Heart right ventricle (tissue), 16 donors: ENCODE results near the gene ADGRG7. TPM values are rescaled to one million over a fixed set of nuclear protein-coding genes. Genes with fewer than 3 reads are reported as not detected.
"Not testable (repeated sequence)": the region's sequence is repeated elsewhere in the genome, so short reads cannot be mapped to it uniquely, and the experiment has no call there.

Experiments
- ATAC-seq, 8 donors: fragments of 200-7000 bp; cut with Tn5 transposase; one replicate each; pipeline ENCODE4 v1.9.1; 2020; ENCODE audit warnings: mild to moderate bottlenecking in 8 of 8, moderate library complexity in 8 of 8, moderate number of reproducible peaks in 1 of 8
- DNase-seq, 2 donors: peaks; one replicate each; pipeline ENCODE4 v3.0.0-alpha.2; 2020
- H3K27ac ChIP-seq, 10 donors: fragments of 200-600 bp; sonication (generic) in 2 of 10; one replicate each; pipeline versions ENCODE4 v1.5.0 to v1.8.0; 2020 to 2022; ENCODE audit warnings: mild to moderate bottlenecking in 3 of 10
- H3K27me3 ChIP-seq, 7 donors: fragments of 200-600 bp; one replicate each; pipeline ENCODE4 v1.8.0; 2021 to 2022; ENCODE audit warnings: mild to moderate bottlenecking in 2 of 7
- H3K36me3 ChIP-seq, 9 donors: fragments of 200-600 bp; sonication (generic) in 1 of 9; one replicate each; pipeline versions ENCODE4 v1.5.0 to v1.8.0; 2020 to 2022; ENCODE audit warnings: mild to moderate bottlenecking in 2 of 9
- H3K4me1 ChIP-seq, 9 donors: fragments of 200-600 bp; sonication (generic) in 1 of 9; one replicate each; pipeline versions ENCODE4 v1.5.0 to v1.8.0; 2020 to 2022; ENCODE audit warnings: mild to moderate bottlenecking in 4 of 9
- H3K4me3 ChIP-seq, 10 donors: fragments of 200-600 bp; sonication (generic) in 2 of 10; one replicate each; pipeline versions ENCODE4 v1.5.0 to v1.8.0; 2020 to 2022; ENCODE audit warnings: mild to moderate bottlenecking in 7 of 10, moderate library complexity in 2 of 10
- H3K9me3 ChIP-seq, 11 donors: fragments of 200-600 bp in 10 of 11; sonication (generic) in 2 of 11; one replicate each; pipeline versions ENCODE4 v1.5.0 to v1.8.0; 2013 to 2022; ENCODE audit warnings: mild to moderate bottlenecking in 2 of 11, control low read depth in 1 of 11, moderate library complexity in 1 of 11
- CTCF ChIP-seq, 9 donors: fragments of 200-600 bp; sonication (generic) in 2 of 9; IDR thresholded peaks; one replicate each; pipeline versions ENCODE4 v1.5.0 to v1.8.0; 2021 to 2022; ENCODE audit warnings: antibody characterized with exemption in 9 of 9, mild to moderate bottlenecking in 5 of 9, moderate library complexity in 1 of 9
- WGBS, 2 donors: extraction: QIAGEN DNeasy Blood & Tissue Kit; methylation state at CpG; one replicate each; pipeline ENCODE4 v1.1.7; 2013; ENCODE audit warnings: inconsistent platforms in 1 of 2; 5-methylcytosine and 5-hydroxymethylcytosine counted together
- intact Hi-C, 10 donors: fragments of 100-400 bp; cut with DNase I; formaldehyde crosslinking; loops; one replicate each; pipeline versions ENCODE4 v1.11.1 to v1.14.2; 2022
- polyA plus RNA-seq, 2 donors: library from polyadenylated mRNA; stranded (reverse); fragments of 200-250 nt; gene quantifications; one replicate each; pipeline ENCODE4 v1.2.3, GENCODE V29; 2013
- total RNA-seq, 10 donors: library from RNA; stranded (reverse); fragmentation: NEBNext Ultra II Directional in 3 of 10; extraction: Animal tissue kit (Norgen Biotek cat#: 25700) in 3 of 10; gene quantifications; one replicate each; pipeline versions ENCODE4 v1.2.1 to v1.2.4, GENCODE V29; 2021 to 2023
- donor health status: Arrhythmogenic right ventricular cardiomyopathy.
- donor health status: ischemic (EF 13 %, LVEDD 7.1; RV severe dilation, severe dysfunction).
- donor health status: healthy with polysubstance abuse.
- donor health status: DM: no; HTN: yes; CAD: no.
- donor health status: DM: no; HTN: no; CAD: no.
- donor health status: ischemic (EF 25% LVEDD 6.9; RV normal size, moderate dysfunction).
- donor health status: ischemic (EF 25% LVEDD 5.7; RV mildly dilated, moderate dysfunction).
- donor health status: healthy.
- donor health status: DM: yes; HTN: yes; CAD: no.
- donor health status: Ischemic cardiomyopathy.
- donor health status: ischemic (EF 35%, LVEDD 5.7; RV mildly dilated, moderate dysfunction).
- donor health status: nonischemic (EF 11% LVEDD 7.7; RV severe dilation, severe dysfunction).
- donor health status: DM: yes; HTN: yes; CAD: no.
- donor health status: PGD.
- donor health status: ischemic (EF 29% LVEDD 5.4; RV normal size, mild dysfunction).
- donor health status: nonischemic (EF 23%, LVEDD 6.1; RV moderate dilation, normal function).

Gene ADGRG7
- total and polyA plus RNA-seq, 12 donors, result 0.30 TPM; not detected in 11

GRCh38 chr3:100662113-100662823, 52.9 kb downstream of the ADGRG7 start:
- Histone ChIP-seq H3K9me3 (peaks cover 0 to 3% (median 0%) of the 10 kb centered on the region in 11 donors), H3K4me1 (peaks cover 0 to 3% (median 0%) of the 10 kb centered on the region in 9 donors), H3K27ac (no peak overlapping the region), H3K36me3 (no peaks in the 10 kb centered on the region), H3K4me3 (no peak overlapping the region), H3K27me3 (no peaks in the 10 kb centered on the region)
- no peak for TF ChIP-seq CTCF (IDR thresholded peaks at IDR 0.05)
- DNase-seq (no peak), ATAC-seq (no peak)
- 51% methylated on average over 2 of the region's 2 CpGs for WGBS, 2 donors
- intact Hi-C loops, result no loop called here

GRCh38 chr3:100665230-100665629, 55.8 kb downstream of the ADGRG7 start:
- intact Hi-C loops, result no loop called here
- ATAC-seq, result no peak
- WGBS, 2 donors, result 65 to 67% methylated on average over 7 of the region's 7 CpGs
- Histone ChIP-seq H3K9me3 (peaks cover 0 to 13% (median 3%) of the 10 kb centered on the region in 11 donors), H3K4me1 (peaks cover 0 to 3% (median 0%) of the 10 kb centered on the region in 9 donors), H3K27me3 (no peaks in the 10 kb centered on the region), H3K36me3 (no peaks in the 10 kb centered on the region), H3K4me3 (no peak overlapping the region), H3K27ac (no peak overlapping the region)
- TF ChIP-seq CTCF (IDR thresholded peaks at IDR 0.05), result no peak
- DNase-seq, result no peak

- H3K4me1 ChIP-seq, ATAC-seq, H3K36me3 ChIP-seq, H3K27ac ChIP-seq, H3K4me3 ChIP-seq, H3K27me3 ChIP-seq, intact Hi-C loops, DNase-seq: not testable (repeated sequence)
- H3K9me3 ChIP-seq, result peaks cover 0 to 26% (median 3%) of the 10 kb centered on the region in 11 donors
- 59 to 62% methylated on average over 4 to 5 of the region's 6 CpGs for WGBS, 2 donors
Measured at GRCh38 chr3:100666699-100667098, 57.3 kb downstream of the ADGRG7 start.

GRCh38 chr3:100667316-100667715, 57.9 kb downstream of the ADGRG7 start:
- H3K4me1 ChIP-seq, H3K36me3 ChIP-seq, DNase-seq, intact Hi-C loops, H3K27me3 ChIP-seq, H3K4me3 ChIP-seq, H3K27ac ChIP-seq, ATAC-seq: not testable (repeated sequence)
- peaks cover 0 to 28% (median 3%) of the 10 kb centered on the region in 11 donors for H3K9me3 ChIP-seq
- 89 to 93% methylated on average over 1 of the region's 1 CpG for WGBS, 2 donors

- intact Hi-C loops, H3K4me3 ChIP-seq, H3K4me1 ChIP-seq, H3K36me3 ChIP-seq, H3K27ac ChIP-seq, ATAC-seq, H3K27me3 ChIP-seq, DNase-seq: not testable (repeated sequence)
- peaks cover 0 to 30% (median 3%) of the 10 kb centered on the region in 11 donors for H3K9me3 ChIP-seq
- WGBS, 2 donors, result 88 to 98% methylated on average over 2 of the region's 2 CpGs
Measured at GRCh38 chr3:100670995-100671394, 61.6 kb downstream of the ADGRG7 start.

GRCh38 chr3:100681496-100681895, 72.1 kb downstream of the ADGRG7 start:
- no peak for TF ChIP-seq CTCF (IDR thresholded peaks at IDR 0.05)
- Histone ChIP-seq H3K36me3 (no peaks in the 10 kb centered on the region), H3K27ac (no peak overlapping the region), H3K27me3 (no peaks in the 10 kb centered on the region), H3K4me3 (no peak overlapping the region), H3K9me3 (peaks cover 0 to 18% (median 0%) of the 10 kb centered on the region in 11 donors), H3K4me1 (no peaks in the 10 kb centered on the region)
- ATAC-seq (no peak), DNase-seq (no peak)
- intact Hi-C loops, result no loop called here
- WGBS, 2 donors, result 84 to 98% methylated on average over 1 of the region's 1 CpG
